Measurements from ENCODE around the gene NRN1L. TPM values are rescaled to one million over a fixed set of nuclear protein-coding genes. Genes with fewer than 3 reads are reported as not detected.

NRN1L gene
- total and polyA plus RNA-seq, 12 donors = 0.72 to 28.2 (median 1.3) TPM; not detected in 2

DNA sequence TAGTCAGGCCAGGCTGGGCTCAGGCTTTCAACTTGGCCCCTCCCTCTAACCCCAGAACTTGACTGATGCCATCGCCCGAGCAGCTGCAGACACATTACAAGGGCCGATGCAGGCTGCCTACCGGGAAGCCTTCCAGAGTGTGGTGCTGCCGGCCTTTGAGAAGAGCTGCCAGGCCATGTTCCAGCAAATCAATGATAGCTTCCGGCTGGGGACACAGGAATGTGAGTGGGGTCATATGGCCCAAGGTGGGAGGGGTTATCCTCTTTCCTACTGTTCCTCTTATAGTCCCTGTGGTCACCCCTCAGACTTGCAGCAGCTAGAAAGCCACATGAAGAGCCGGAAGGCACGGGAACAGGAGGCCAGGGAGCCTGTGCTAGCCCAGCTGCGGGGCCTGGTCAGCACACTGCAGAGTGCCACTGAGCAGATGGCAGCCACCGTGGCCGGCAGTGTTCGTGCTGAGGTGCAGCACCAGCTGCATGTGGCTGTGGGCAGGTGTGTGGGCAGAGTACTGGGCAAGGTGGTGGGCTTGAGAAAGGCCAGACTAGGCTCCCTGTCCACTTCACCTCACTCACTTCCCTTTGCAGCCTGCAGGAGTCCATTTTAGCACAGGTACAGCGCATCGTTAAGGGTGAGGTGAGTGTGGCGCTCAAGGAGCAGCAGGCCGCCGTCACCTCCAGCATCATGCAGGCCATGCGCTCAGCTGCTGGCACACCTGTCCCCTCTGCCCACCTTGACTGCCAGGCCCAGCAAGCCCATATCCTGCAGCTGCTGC, 2.1 kb upstream of the NRN1L start:
- H3K4me1 ChIP-seq (replicated peaks in 1 of 2) = peaks cover 11 to 32% of the 10 kb centered on the region in 2 donors
- peak overlapping the region in 4 of 5 donors; percentile 58 to 98 (median 86) for H3K27ac ChIP-seq
- no peak overlapping the region for H3K4me3 ChIP-seq
- intact Hi-C loops (cut with DNase I) = loop anchor here (5.0 kb wide), 1 partner anchor 45 kb away; no protein-coding TSS in a partner anchor
- H3K36me3 ChIP-seq (replicated peaks in 1 of 2) = peaks cover 0 to 72% of the 10 kb centered on the region in 2 donors
- H3K9me3 ChIP-seq (replicated peaks in 1 of 3) = no peaks in the 10 kb centered on the region
- no peaks in the 10 kb centered on the region for H3K27me3 ChIP-seq
- peak; percentile 47 to 84 (median 68) for DNase-seq
- TF ChIP-seq, protein P1, sequence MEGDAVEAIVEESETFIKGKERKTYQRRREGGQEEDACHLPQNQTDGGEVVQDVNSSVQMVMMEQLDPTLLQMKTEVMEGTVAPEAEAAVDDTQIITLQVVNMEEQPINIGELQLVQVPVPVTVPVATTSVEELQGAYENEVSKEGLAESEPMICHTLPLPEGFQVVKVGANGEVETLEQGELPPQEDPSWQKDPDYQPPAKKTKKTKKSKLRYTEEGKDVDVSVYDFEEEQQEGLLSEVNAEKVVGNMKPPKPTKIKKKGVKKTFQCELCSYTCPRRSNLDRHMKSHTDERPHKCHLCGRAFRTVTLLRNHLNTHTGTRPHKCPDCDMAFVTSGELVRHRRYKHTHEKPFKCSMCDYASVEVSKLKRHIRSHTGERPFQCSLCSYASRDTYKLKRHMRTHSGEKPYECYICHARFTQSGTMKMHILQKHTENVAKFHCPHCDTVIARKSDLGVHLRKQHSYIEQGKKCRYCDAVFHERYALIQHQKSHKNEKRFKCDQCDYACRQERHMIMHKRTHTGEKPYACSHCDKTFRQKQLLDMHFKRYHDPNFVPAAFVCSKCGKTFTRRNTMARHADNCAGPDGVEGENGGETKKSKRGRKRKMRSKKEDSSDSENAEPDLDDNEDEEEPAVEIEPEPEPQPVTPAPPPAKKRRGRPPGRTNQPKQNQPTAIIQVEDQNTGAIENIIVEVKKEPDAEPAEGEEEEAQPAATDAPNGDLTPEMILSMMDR (IDR thresholded peaks at IDR 0.05) = peak in 2 of 6 experiments; percentile 2 to 13
- TF ChIP-seq POLR2A (IDR thresholded peaks at IDR 0.05) = peak in 1 of 2 donors; percentile 14
- 54 to 73% (median 68%) methylated on average over 10 to 18 of the region's 18 CpGs for WGBS, 4 donors

DNA sequence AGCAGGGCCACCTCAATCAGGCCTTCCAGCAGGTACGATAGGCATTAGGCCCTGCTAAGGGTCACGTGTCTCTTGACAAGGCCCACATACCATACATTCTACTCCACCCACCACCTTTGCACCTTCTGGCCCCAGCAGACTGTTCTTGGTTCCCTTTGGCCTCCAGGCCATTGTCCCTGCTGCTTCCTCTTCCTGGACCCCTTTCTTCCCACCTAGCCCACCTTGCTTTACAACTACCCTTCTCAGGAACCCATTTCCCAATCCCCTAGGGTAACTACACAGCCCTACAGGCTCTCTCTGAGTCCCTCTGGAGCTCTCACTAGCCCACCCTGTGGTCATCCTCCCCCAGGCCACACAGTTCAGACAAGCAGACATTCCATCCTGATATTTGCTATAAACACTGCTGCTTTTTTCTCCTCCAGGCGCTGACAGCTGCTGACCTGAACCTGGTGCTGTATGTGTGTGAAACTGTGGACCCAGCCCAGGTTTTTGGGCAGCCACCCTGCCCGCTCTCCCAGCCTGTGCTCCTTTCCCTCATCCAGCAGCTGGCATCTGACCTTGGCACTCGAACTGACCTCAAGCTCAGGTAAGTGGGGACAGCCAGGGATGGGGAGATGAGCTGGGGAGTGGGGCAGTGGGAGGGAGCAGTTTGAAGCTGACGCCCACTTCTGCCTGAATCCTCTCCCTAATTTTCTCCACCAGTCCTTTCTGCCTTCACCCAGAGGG, 1.4 kb upstream of the NRN1L start:
- H3K4me3 ChIP-seq = no peak overlapping the region
- intact Hi-C loops (cut with DNase I) = loop anchor here (5.0 kb wide), 1 partner anchor 44 kb away; no protein-coding TSS in a partner anchor
- TF ChIP-seq, protein P1 (IDR thresholded peaks at IDR 0.05) = no peak
- no peak for TF ChIP-seq POLR2A (IDR thresholded peaks at IDR 0.05)
- H3K27ac ChIP-seq = peak overlapping the region in 2 of 5 donors; percentile 52 to 98
- 70 to 79% (median 74%) methylated on average over 6 of the region's 6 CpGs for WGBS, 4 donors
- no peak for DNase-seq
- H3K36me3 ChIP-seq (replicated peaks in 1 of 2) = peaks cover 0 to 65% of the 10 kb centered on the region in 2 donors
- H3K27me3 ChIP-seq = no peaks in the 10 kb centered on the region
- H3K4me1 ChIP-seq (replicated peaks in 1 of 2) = peaks cover 11 to 32% of the 10 kb centered on the region in 2 donors
- no peaks in the 10 kb centered on the region for H3K9me3 ChIP-seq (replicated peaks in 1 of 3)

DNA sequence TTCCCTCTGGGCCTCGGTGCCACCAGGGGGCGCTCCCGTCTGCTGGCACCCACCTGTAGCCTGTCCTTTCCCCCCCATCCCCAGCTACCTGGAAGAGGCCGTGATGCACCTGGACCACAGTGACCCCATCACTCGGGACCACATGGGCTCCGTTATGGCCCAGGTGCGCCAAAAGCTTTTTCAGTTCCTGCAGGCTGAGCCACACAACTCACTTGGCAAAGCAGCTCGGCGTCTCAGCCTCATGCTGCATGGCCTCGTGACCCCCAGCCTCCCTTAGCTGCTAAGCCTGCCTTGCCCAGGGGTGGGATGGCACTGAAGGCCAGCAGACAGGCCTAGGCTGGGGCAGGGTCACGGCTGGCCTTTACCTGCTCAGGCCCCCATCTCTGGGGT, 818 bp upstream of the NRN1L start:
- TF ChIP-seq POLR2A (IDR thresholded peaks at IDR 0.05) = no peak
- TF ChIP-seq, protein P1 (IDR thresholded peaks at IDR 0.05) = peak; percentile 58 to 81 (median 76)
- DNase-seq = peak; percentile 36 to 72 (median 61)
- no peaks in the 10 kb centered on the region for H3K9me3 ChIP-seq (replicated peaks in 1 of 3)
- 33 to 65% (median 63%) methylated on average over 5 to 11 of the region's 11 CpGs for WGBS, 4 donors
- H3K27ac ChIP-seq = peak overlapping the region in 4 of 5 donors; percentile 4 to 83 (median 54)
- no peaks in the 10 kb centered on the region for H3K27me3 ChIP-seq
- H3K4me3 ChIP-seq = no peak overlapping the region
- H3K36me3 ChIP-seq (replicated peaks in 1 of 2) = peaks cover 0 to 59% of the 10 kb centered on the region in 2 donors
- intact Hi-C loops (cut with DNase I) = loop anchor here (5.0 kb wide), 1 partner anchor 43 kb away; no protein-coding TSS in a partner anchor
- H3K4me1 ChIP-seq (replicated peaks in 1 of 2) = peaks cover 11 to 32% of the 10 kb centered on the region in 2 donors

DNA sequence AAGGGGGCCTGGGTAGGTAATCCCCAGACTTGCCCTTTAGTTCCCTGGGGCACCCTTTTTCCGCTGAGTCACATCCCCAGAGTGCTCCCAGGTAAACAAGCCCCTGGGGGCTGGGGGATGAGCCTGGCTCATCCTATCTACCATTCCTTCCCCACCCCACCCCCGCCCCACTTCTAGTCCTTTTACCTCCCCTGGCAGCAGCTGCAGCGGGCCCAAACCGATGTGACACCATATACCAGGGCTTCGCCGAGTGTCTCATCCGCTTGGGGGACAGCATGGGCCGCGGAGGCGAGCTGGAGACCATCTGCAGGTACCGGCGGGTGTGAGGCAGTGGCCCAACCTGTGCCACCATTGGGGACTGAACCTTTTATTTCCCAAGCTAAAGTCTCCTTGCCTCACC, 860 bp downstream of the NRN1L start:
- Histone ChIP-seq H3K9me3 (replicated peaks in 1 of 3) (no peaks in the 10 kb centered on the region), H3K36me3 (replicated peaks in 1 of 2) (peaks cover 0 to 42% of the 10 kb centered on the region in 2 donors), H3K4me1 (replicated peaks in 1 of 2) (peaks cover 11 to 32% of the 10 kb centered on the region in 2 donors), H3K27ac (no peak overlapping the region), H3K4me3 (no peak overlapping the region), H3K27me3 (no peaks in the 10 kb centered on the region)
- TF ChIP-seq, protein P1 (IDR thresholded peaks at IDR 0.05) = no peak
- TF ChIP-seq POLR2A (IDR thresholded peaks at IDR 0.05) = no peak
- DNase-seq = no peak
- intact Hi-C loops (cut with DNase I) = no loop called here
- 87 to 94% (median 92%) methylated on average over 10 to 12 of the region's 12 CpGs for WGBS, 4 donors

Measured in adrenal gland (tissue), 12 donors.